HepG2 (cell line): ENCODE data around the gene OTOP1. TPM values are rescaled to one million over a fixed set of nuclear protein-coding genes. Genes with fewer than 3 reads are reported as not detected.

Experiments used
- ATF7 ChIP-seq, 2 experiments: fragments of 450-650 bp in 1 of 2; sonication (generic) in 1 of 2; formaldehyde crosslinking in 1 of 2; IDR thresholded peaks; 2 replicates each; pipeline versions ENCODE4 v1.4.0 to v1.6.1; 2016 to 2020; ENCODE audit warnings: antibody characterized with exemption in 1 of 2, mild to moderate bottlenecking in 1 of 2, missing genetic modification reagents in 1 of 2
- CREBL2 ChIP-seq: sonication (generic); formaldehyde crosslinking; IDR thresholded peaks from 2 replicates; pipeline ENCODE4 v1.8.1; 2023; ENCODE audit warnings: missing genetic modification reagents, mild to moderate bottlenecking, borderline replicate concordance
- DPF2 ChIP-seq: sonication (generic); formaldehyde crosslinking; IDR thresholded peaks from 2 replicates; pipeline ENCODE4 v1.4.0; 2020; ENCODE audit warnings: mild to moderate bottlenecking, low read depth, missing genetic modification reagents, borderline replicate concordance
- LBX2 ChIP-seq: sonication (generic); formaldehyde crosslinking; IDR thresholded peaks from 2 replicates; pipeline ENCODE4 v1.5.0; 2020; ENCODE audit warnings: missing genetic modification reagents, mild to moderate bottlenecking, borderline replicate concordance
- ZNF224 ChIP-seq: sonication (generic); formaldehyde crosslinking; IDR thresholded peaks from 2 replicates; pipeline ENCODE4 v1.5.0; 2020; ENCODE audit warnings: mild to moderate bottlenecking, missing genetic modification reagents
- ZNF468 ChIP-seq: sonication (generic); formaldehyde crosslinking; IDR thresholded peaks from 2 replicates; pipeline ENCODE4 v1.8.0; 2022; ENCODE audit warnings: mild to moderate bottlenecking, moderate library complexity, missing genetic modification reagents
- ZNF574 ChIP-seq: sonication (generic); formaldehyde crosslinking; IDR thresholded peaks from 2 replicates; pipeline ENCODE4 v1.4.0; 2020; ENCODE audit warnings: missing genetic modification reagents
- ZNF597 ChIP-seq: sonication (generic); formaldehyde crosslinking; IDR thresholded peaks from 2 replicates; pipeline ENCODE4 v1.5.0; 2020; ENCODE audit warnings: missing genetic modification reagents
- ZNF646 ChIP-seq: sonication (generic); formaldehyde crosslinking; IDR thresholded peaks from 2 replicates; pipeline ENCODE4 v1.9.0; 2021; ENCODE audit warnings: mild to moderate bottlenecking, missing genetic modification reagents
- ZNF704 ChIP-seq: sonication (generic); formaldehyde crosslinking; IDR thresholded peaks from 2 replicates; pipeline ENCODE4 v1.8.1; 2023; ENCODE audit warnings: mild to moderate bottlenecking, inconsistent platforms, moderate library complexity, missing genetic modification reagents, borderline replicate concordance
- ZNF784 ChIP-seq: sonication (generic); formaldehyde crosslinking; IDR thresholded peaks from 2 replicates; pipeline ENCODE4 v1.5.1; 2020; ENCODE audit warnings: missing genetic modification reagents, mild to moderate bottlenecking, borderline replicate concordance
- polyA plus RNA-seq, 8 experiments: library from polyadenylated mRNA; depleted of rRNA in 3 of 8; stranded (reverse) in 7 of 8; unstranded in 1 of 8; fragments of >200 nt; fragmentation: Illumina TruSeq in 4 of 8; extraction: Trizol in 4 of 8; gene quantifications; 2 replicates each; pipeline versions ENCODE4 v1.2.1 to v1.2.3, GENCODE V29; 2011 to 2016; ENCODE audit warnings: low read depth in 4 of 8, missing spikeins in 1 of 8, mixed read lengths in 1 of 8; ENCODE audit not compliant: insufficient read depth in 1 of 8
- total RNA-seq, 5 experiments: library from RNA; depleted of rRNA; stranded (reverse); fragments of >200 nt; fragmentation: Illumina TruSeq; extraction: Trizol; gene quantifications; 2 replicates each; pipeline ENCODE4 v1.2.3, GENCODE V29; 2016; ENCODE audit warnings: low read depth in 1 of 5

OTOP1 gene
- total and polyA plus RNA-seq, 2 of the 13 experiments (the other 11 are each of a cell fraction or from before 2014, with no cell fraction given) = not detected

GRCh38 chr4:4182835-4183568 lies 43.7 kb downstream of the OTOP1 start (continued):
- TF ChIP-seq ZNF646 (CRISPR knock-in tag) (no peak), DPF2 (CRISPR knock-in tag) (no peak), CREBL2 (CRISPR knock-in tag) (no peak), ZNF704 (CRISPR knock-in tag) (no peak), ZNF784 (CRISPR knock-in tag) (no peak), ZNF597 (CRISPR knock-in tag) (no peak), ZNF468 (CRISPR knock-in tag) (no peak), ATF7 (IDR thresholded peaks at IDR 0.05) (no peak), ATF7 (CRISPR knock-in tag; IDR thresholded peaks at IDR 0.05) (0 out of 2 replicates have a peak, but pooled peaks have one; percentile 12), LBX2 (CRISPR knock-in tag) (no peak), ZNF224 (CRISPR knock-in tag) (no peak), ZNF574 (CRISPR knock-in tag) (no peak)
